Fibroblast of lung (primary cell): Measurements from ENCODE around the gene CNR2. TPM values are rescaled to one million over a fixed set of nuclear protein-coding genes. Genes with fewer than 3 reads are reported as not detected.

Experiments
- DNase-seq, 2 donors: peaks; one replicate each; pipeline versions ENCODE4 v3.0.0 to v3.0.0-alpha.2; 2010; ENCODE audit warnings: low read depth in 2 of 2
- H2AFZ ChIP-seq: 2 replicates; pipeline ENCODE4 v1.5.1; 2012; ENCODE audit warnings: low read length, control low read depth, inconsistent platforms
- H3K27ac ChIP-seq: 2 replicates; pipeline ENCODE4 v1.5.1; 2011; ENCODE audit warnings: low read length, control low read depth; ENCODE audit not compliant: insufficient read depth
- H3K27me3 ChIP-seq: 2 replicates; pipeline ENCODE4 v1.5.1; 2011; ENCODE audit warnings: mild to moderate bottlenecking, low read length; ENCODE audit not compliant: control insufficient read depth, insufficient read depth
- H3K36me3 ChIP-seq: 2 replicates; pipeline ENCODE4 v1.5.1; 2011; ENCODE audit warnings: low read length; ENCODE audit not compliant: control insufficient read depth, insufficient read depth
- H3K4me1 ChIP-seq: 2 replicates; pipeline ENCODE4 v1.5.1; 2011; ENCODE audit warnings: low read length; ENCODE audit not compliant: control insufficient read depth, insufficient read depth; ENCODE audit errors: extremely low read depth
- H3K4me2 ChIP-seq: 2 replicates; pipeline ENCODE4 v1.5.1; 2011; ENCODE audit warnings: low read length, control low read depth; ENCODE audit not compliant: insufficient read depth; ENCODE audit errors: extremely low read depth
- H3K4me3 ChIP-seq, 4 experiments: fragments of 200-600 bp in 1 of 4; sonication (generic) in 1 of 4; replicated peaks in 1 of 4; 2 replicates each; pipeline ENCODE4 v1.5.1; 2011 to 2016; ENCODE audit warnings: low read length in 4 of 4, low read depth in 3 of 4, mild to moderate bottlenecking in 3 of 4, control low read depth in 2 of 4, inconsistent platforms in 1 of 4, mixed read lengths in 1 of 4; ENCODE audit not compliant: insufficient read depth in 1 of 4; ENCODE audit errors: control extremely low read depth in 1 of 4
- H3K79me2 ChIP-seq: 2 replicates; pipeline ENCODE4 v1.5.1; 2012; ENCODE audit warnings: mild to moderate bottlenecking, low read length, inconsistent platforms; ENCODE audit not compliant: control insufficient read depth, insufficient read depth
- H3K9ac ChIP-seq: 2 replicates; pipeline ENCODE4 v1.5.1; 2011; ENCODE audit warnings: mild to moderate bottlenecking, low read length, control low read depth; ENCODE audit not compliant: insufficient read depth
- H3K9me3 ChIP-seq: 2 replicates; pipeline ENCODE4 v1.5.1; 2012; ENCODE audit warnings: low read depth, low read length; ENCODE audit not compliant: control insufficient read depth, insufficient read depth
- H4K20me1 ChIP-seq: 2 replicates; pipeline ENCODE4 v1.5.1; 2011; ENCODE audit warnings: low read length; ENCODE audit not compliant: control insufficient read depth, insufficient read depth; ENCODE audit errors: extremely low read depth
- EZH2 ChIP-seq: IDR thresholded peaks from 2 replicates; pipeline ENCODE4 v1.5.1; 2012; ENCODE audit warnings: low read length, control low read depth, mild to moderate bottlenecking; ENCODE audit errors: missing control alignments
- polyA plus RNA-seq, 2 donors: library from polyadenylated mRNA; depleted of rRNA in 1 of 2; stranded (reverse) in 1 of 2; unstranded in 1 of 2; fragments of >200 nt; gene quantifications; 2 replicates each; pipeline ENCODE4 v1.2.1, GENCODE V29; 2011 to 2012; ENCODE audit warnings: missing spikeins in 1 of 2
- total RNA-seq: library from RNA; depleted of rRNA; stranded (reverse); fragments of >200 nt; gene quantifications from 2 replicates; pipeline ENCODE4 v1.2.1, GENCODE V29; 2014
- TF ChIP-seq, protein P1 (sequence below), 2 donors: IDR thresholded peaks in 1 of 2; conservative IDR thresholded peaks in 1 of 2; 1 replicate in 1 of 2; 2 replicates in 1 of 2; pipeline ENCODE4 v1.5.1; 2011 to 2012; ENCODE audit warnings: low read length in 2 of 2, control low read depth in 1 of 2, inconsistent platforms in 1 of 2, low read depth in 1 of 2, mild to moderate bottlenecking in 1 of 2

The CNR2 gene
- total and polyA plus RNA-seq, 2 donors (not counting 1 experiment from before 2014, with no cell fraction given): not detected

DNA sequence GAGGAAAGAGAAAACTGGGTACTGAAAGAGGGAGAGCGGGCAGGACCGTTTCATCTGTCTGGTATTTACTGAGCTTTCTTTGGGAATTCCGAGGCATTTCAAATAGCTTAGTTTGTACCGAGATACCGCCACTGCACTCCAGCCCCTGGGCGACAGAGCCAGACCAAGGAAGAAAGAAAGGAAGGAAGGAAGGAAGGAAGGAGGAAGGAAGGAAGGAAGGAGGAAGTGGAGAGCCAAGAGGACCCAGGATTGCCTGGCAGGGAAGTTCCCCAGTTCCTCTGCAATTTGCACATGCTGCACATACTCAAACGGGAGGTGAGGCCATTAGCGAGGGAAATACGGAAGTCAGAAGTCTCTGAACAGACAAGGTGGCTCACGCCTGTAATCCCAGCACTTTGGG lies 44.1 kb downstream of the CNR2 start:
- H3K9me3 ChIP-seq: no peaks in the 10 kb centered on the region
- H3K9ac ChIP-seq: no peak overlapping the region
- H3K4me1 ChIP-seq: no peaks in the 10 kb centered on the region
- peak overlapping the region; percentile 96 for H3K4me2 ChIP-seq
- peak overlapping the region in 1 of 4 experiments; percentile 66 for H3K4me3 ChIP-seq
- no peaks in the 10 kb centered on the region for H3K79me2 ChIP-seq
- no peak for DNase-seq
- no peaks in the 10 kb centered on the region for H3K36me3 ChIP-seq
- TF ChIP-seq, protein P1, sequence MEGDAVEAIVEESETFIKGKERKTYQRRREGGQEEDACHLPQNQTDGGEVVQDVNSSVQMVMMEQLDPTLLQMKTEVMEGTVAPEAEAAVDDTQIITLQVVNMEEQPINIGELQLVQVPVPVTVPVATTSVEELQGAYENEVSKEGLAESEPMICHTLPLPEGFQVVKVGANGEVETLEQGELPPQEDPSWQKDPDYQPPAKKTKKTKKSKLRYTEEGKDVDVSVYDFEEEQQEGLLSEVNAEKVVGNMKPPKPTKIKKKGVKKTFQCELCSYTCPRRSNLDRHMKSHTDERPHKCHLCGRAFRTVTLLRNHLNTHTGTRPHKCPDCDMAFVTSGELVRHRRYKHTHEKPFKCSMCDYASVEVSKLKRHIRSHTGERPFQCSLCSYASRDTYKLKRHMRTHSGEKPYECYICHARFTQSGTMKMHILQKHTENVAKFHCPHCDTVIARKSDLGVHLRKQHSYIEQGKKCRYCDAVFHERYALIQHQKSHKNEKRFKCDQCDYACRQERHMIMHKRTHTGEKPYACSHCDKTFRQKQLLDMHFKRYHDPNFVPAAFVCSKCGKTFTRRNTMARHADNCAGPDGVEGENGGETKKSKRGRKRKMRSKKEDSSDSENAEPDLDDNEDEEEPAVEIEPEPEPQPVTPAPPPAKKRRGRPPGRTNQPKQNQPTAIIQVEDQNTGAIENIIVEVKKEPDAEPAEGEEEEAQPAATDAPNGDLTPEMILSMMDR (conservative IDR thresholded peaks at IDR 0.05 in 1 of 2, IDR thresholded peaks at IDR 0.05 in 1 of 2; ENCODE audit: low read depth in 1 of 2, low read length in 2 of 2): no peak
- no peak for TF ChIP-seq EZH2
- H3K27ac ChIP-seq: no peak overlapping the region
- peak overlapping the region; percentile 51 for H2AFZ ChIP-seq
- H3K27me3 ChIP-seq: peaks cover 11% of the 10 kb centered on the region
- no peaks in the 10 kb centered on the region for H4K20me1 ChIP-seq

DNA sequence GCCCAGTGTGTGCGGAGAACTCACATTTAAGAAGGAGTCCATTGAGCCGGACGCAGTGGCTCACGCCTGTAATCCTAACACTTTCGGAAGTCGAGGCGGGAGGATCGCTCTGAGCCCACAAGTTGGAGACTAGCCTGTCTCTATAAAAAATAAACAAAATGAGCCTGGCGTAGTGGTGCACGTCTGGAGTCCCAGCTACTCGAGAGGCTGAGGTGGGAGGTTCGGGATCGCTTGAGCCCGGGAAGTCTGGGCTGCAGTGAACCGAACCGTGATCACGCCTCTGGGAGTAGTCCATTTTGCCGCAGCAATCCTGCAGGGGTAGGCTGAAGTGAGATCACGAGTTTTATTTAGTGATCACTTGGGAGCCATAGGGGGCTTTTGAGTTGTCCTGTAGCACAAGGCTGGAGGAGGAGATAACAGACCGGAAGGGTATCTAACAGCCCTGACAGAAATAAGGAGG lies 44.6 kb downstream of the CNR2 start:
- Histone ChIP-seq H3K4me3 (peak overlapping the region; percentile 59 to 71 (median 66)), H3K27me3 (peaks cover 11% of the 10 kb centered on the region), H3K4me1 (no peaks in the 10 kb centered on the region), H3K79me2 (no peaks in the 10 kb centered on the region), H3K4me2 (peak overlapping the region; percentile 96), H3K36me3 (no peaks in the 10 kb centered on the region), H3K9me3 (no peaks in the 10 kb centered on the region), H4K20me1 (no peaks in the 10 kb centered on the region), H2AFZ (peak overlapping the region; percentile 93), H3K9ac (peak overlapping the region; percentile 31), H3K27ac (no peak overlapping the region)
- no peak for DNase-seq
- TF ChIP-seq EZH2: no peak
- TF ChIP-seq, protein P1 (conservative IDR thresholded peaks at IDR 0.05 in 1 of 2, IDR thresholded peaks at IDR 0.05 in 1 of 2; ENCODE audit: low read depth in 1 of 2, low read length in 2 of 2): no peak

DNA sequence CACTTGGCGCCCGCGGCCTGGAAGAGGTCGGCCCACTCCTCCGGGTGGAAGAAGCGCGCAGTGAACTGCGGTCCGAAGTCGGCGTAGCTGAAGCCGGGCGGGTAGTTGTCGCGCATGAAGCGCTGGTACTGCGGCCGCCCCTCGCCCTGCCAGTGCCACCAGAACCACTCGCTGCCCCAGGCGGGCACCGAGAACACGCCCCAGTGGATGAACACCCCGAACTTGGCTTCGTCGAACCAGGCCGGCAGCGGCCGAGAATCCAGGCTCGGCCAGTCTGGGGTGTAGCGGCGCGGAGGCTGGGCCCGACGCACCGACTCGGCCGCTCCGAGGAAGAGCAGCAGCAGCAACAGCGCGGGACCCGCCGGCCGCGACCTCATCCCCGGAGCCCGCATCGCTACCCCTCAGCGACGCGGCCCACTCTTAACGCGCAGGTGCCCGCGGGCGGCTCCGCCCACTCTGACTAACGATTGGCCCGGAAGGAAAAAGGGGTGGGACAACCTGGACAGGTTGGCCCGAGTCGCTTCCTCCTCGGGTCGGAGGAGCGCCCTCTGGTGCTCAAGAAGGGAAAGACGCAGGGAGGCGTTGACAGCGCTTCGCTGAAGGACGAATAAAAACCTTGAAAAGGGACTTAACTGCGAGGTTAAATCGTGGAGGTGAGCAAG lies 45.1 kb downstream of the CNR2 start, which contains the start of gene FUCA1:
Gene FUCA1 (minus strand): TSS at position 396 of the 662 bp plus-strand sequence. CDS start 4 bp downstream, at position 392.
- H3K27ac ChIP-seq: no peak within 1 kb of the TSS
- DNase-seq: peak; percentile 80 to 83
- H4K20me1 ChIP-seq: no peaks in the 10 kb centered on the region
- H3K79me2 ChIP-seq: no peaks in the 10 kb centered on the region
- H2AFZ ChIP-seq: peak within 1 kb of the TSS; percentile 93
- no peaks in the 10 kb centered on the region for H3K4me1 ChIP-seq
- H3K27me3 ChIP-seq: peaks cover 11% of the 10 kb centered on the region
- peak within 1 kb of the TSS; percentile 59 to 71 (median 66) for H3K4me3 ChIP-seq
- H3K9ac ChIP-seq: peak within 1 kb of the TSS; percentile 31
- H3K4me2 ChIP-seq: peak within 1 kb of the TSS; percentile 96
- no peaks in the 10 kb centered on the region for H3K9me3 ChIP-seq
- H3K36me3 ChIP-seq: no peaks in the 10 kb centered on the region
- TF ChIP-seq, protein P1 (conservative IDR thresholded peaks at IDR 0.05 in 1 of 2, IDR thresholded peaks at IDR 0.05 in 1 of 2; ENCODE audit: low read depth in 1 of 2, low read length in 2 of 2): peak; percentile 90 to 93
- TF ChIP-seq EZH2: peak; percentile 50
